ENCODE measurements around the gene ESRRA.

The ESRRA gene

GRCh38 chr11:64357446-64357845 lies 52.1 kb downstream of the ESRRA start:
- H3K9me3 ChIP-seq (ENCODE audit: control extremely low read depth in 1 of 5, control insufficient read depth in 4 of 5, insufficient read depth in 2 of 5, low read depth in 1 of 5, low read length in 4 of 5): no peaks in the 10 kb centered on the region
- H3K4me3 ChIP-seq (ENCODE audit: control insufficient read depth in 1 of 7, extremely low read depth in 1 of 7, insufficient read depth in 4 of 7, low read depth in 2 of 7, low read length in 6 of 7): no peak overlapping the region
- ChIA-PET POLR2A (interaction anchor here (0.6 kb wide), 1 partner anchor 145 kb away, joined by 3 read pairs; no protein-coding TSS in a partner anchor), CTCF (interaction anchor here (0.6 to 10.8 kb wide), 14 partner anchors 13 to 384 kb away, joined by 3 to 154 read pairs (median 6); partner anchors contain the start of genes CCDC88B, ESRRA, FERMT3 and PRDX5)
- no peak for DNase-seq
- no peak overlapping the region for H3K27ac ChIP-seq (ENCODE audit: insufficient read depth in 1 of 2, low read depth in 1 of 2, low read length in 2 of 2, poor library complexity in 1 of 2, severe bottlenecking in 2 of 2)
- WGBS (ENCODE audit: insufficient coverage): 100% methylated on average over 2 of the region's 6 CpGs
- H3K36me3 ChIP-seq (ENCODE audit: control insufficient read depth in 4 of 4, insufficient read depth in 4 of 4, low read length in 3 of 4): peaks cover 3 to 15% (median 10%) of the 10 kb centered on the region in 4 experiments
- H3K27me3 ChIP-seq (replicated peaks in 2 of 5; ENCODE audit: control insufficient read depth in 4 of 5, insufficient read depth in 5 of 5, low read length in 4 of 5): no peaks in the 10 kb centered on the region
- H3K4me1 ChIP-seq (ENCODE audit: control extremely low read depth in 1 of 4, control insufficient read depth in 4 of 4, insufficient read depth in 4 of 4, low read length in 3 of 4): peaks cover 2 to 74% (median 51%) of the 10 kb centered on the region in 4 experiments

GRCh38 chr11:64357904-64358535 lies 52.7 kb downstream of the ESRRA start:
- no peaks in the 10 kb centered on the region for H3K9me3 ChIP-seq (ENCODE audit: control extremely low read depth in 1 of 5, control insufficient read depth in 4 of 5, insufficient read depth in 2 of 5, low read depth in 1 of 5, low read length in 4 of 5)
- ChIA-PET POLR2A (interaction anchor here (0.5 to 0.6 kb wide), 2 partner anchors 22 to 146 kb away, joined by 3 to 6 read pairs; no protein-coding TSS in a partner anchor), CTCF (interaction anchor here (1.2 to 10.8 kb wide), 10 partner anchors 13 to 384 kb away, joined by 3 to 154 read pairs (median 14); partner anchors contain the start of genes CCDC88B, ESRRA, FERMT3 and PRDX5)
- no peak for DNase-seq
- H3K36me3 ChIP-seq (ENCODE audit: control insufficient read depth in 4 of 4, insufficient read depth in 4 of 4, low read length in 3 of 4): peaks cover 4 to 21% (median 13%) of the 10 kb centered on the region in 4 experiments
- peak overlapping the region in 2 of 7 experiments; percentile 80 to 84 for H3K4me3 ChIP-seq (ENCODE audit: control insufficient read depth in 1 of 7, extremely low read depth in 1 of 7, insufficient read depth in 4 of 7, low read depth in 2 of 7, low read length in 6 of 7)
- 78% methylated on average over 7 of the region's 13 CpGs for WGBS (ENCODE audit: insufficient coverage)
- peak overlapping the region in 1 of 2 experiments; percentile 70 for H3K27ac ChIP-seq (ENCODE audit: insufficient read depth in 1 of 2, low read depth in 1 of 2, low read length in 2 of 2, poor library complexity in 1 of 2, severe bottlenecking in 2 of 2)
- no peaks in the 10 kb centered on the region for H3K27me3 ChIP-seq (replicated peaks in 2 of 5; ENCODE audit: control insufficient read depth in 4 of 5, insufficient read depth in 5 of 5, low read length in 4 of 5)
- peaks cover 2 to 74% (median 51%) of the 10 kb centered on the region in 4 experiments for H3K4me1 ChIP-seq (ENCODE audit: control extremely low read depth in 1 of 4, control insufficient read depth in 4 of 4, insufficient read depth in 4 of 4, low read length in 3 of 4)

- H3K9me3 ChIP-seq (ENCODE audit: control extremely low read depth in 1 of 5, control insufficient read depth in 4 of 5, insufficient read depth in 2 of 5, low read depth in 1 of 5, low read length in 4 of 5): no peaks in the 10 kb centered on the region
- H3K27ac ChIP-seq (ENCODE audit: insufficient read depth in 1 of 2, low read depth in 1 of 2, low read length in 2 of 2, poor library complexity in 1 of 2, severe bottlenecking in 2 of 2): peak overlapping the region in 1 of 2 experiments; percentile 70
- 25% methylated on average over 5 of the region's 7 CpGs for WGBS (ENCODE audit: insufficient coverage)
- POLR2A ChIA-PET: interaction anchor here (0.5 kb wide), 1 partner anchor 22 kb away, joined by 6 read pairs; no protein-coding TSS in a partner anchor
- peak overlapping the region in 6 of 7 experiments; percentile 61 to 86 (median 78) for H3K4me3 ChIP-seq (ENCODE audit: control insufficient read depth in 1 of 7, extremely low read depth in 1 of 7, insufficient read depth in 4 of 7, low read depth in 2 of 7, low read length in 6 of 7)
- H3K36me3 ChIP-seq (ENCODE audit: control insufficient read depth in 4 of 4, insufficient read depth in 4 of 4, low read length in 3 of 4): peaks cover 6 to 26% (median 16%) of the 10 kb centered on the region in 4 experiments
- H3K4me1 ChIP-seq (ENCODE audit: control extremely low read depth in 1 of 4, control insufficient read depth in 4 of 4, insufficient read depth in 4 of 4, low read length in 3 of 4): peaks cover 2 to 79% (median 51%) of the 10 kb centered on the region in 4 experiments
- H3K27me3 ChIP-seq (replicated peaks in 2 of 5; ENCODE audit: control insufficient read depth in 4 of 5, insufficient read depth in 5 of 5, low read length in 4 of 5): no peaks in the 10 kb centered on the region
- CTCF ChIA-PET: interaction anchor here (3.1 to 10.8 kb wide), 5 partner anchors 14 to 291 kb away, joined by 11 to 154 read pairs (median 29); partner anchors contain the start of genes CCDC88B, ESRRA and FERMT3
- no peak for DNase-seq
Measured at GRCh38 chr11:64358536-64358906, 53.2 kb downstream of the ESRRA start.

GRCh38 chr11:64358907-64359711 lies 53.8 kb downstream of the ESRRA start, which contains the start of gene RPS6KA4:
Gene RPS6KA4, plus strand, starts transcription at chr11:64359162. Its CDS starts 74 bp downstream, at chr11:64359236.
- Histone ChIP-seq H3K4me1 (ENCODE audit: control extremely low read depth in 1 of 4, control insufficient read depth in 4 of 4, insufficient read depth in 4 of 4, low read length in 3 of 4) (peaks cover 2 to 82% (median 51%) of the 10 kb centered on the region in 4 experiments), H3K4me3 (ENCODE audit: control insufficient read depth in 1 of 7, extremely low read depth in 1 of 7, insufficient read depth in 4 of 7, low read depth in 2 of 7, low read length in 6 of 7) (peak within 1 kb of the TSS; percentile 52 to 86 (median 75)), H3K9me3 (ENCODE audit: control extremely low read depth in 1 of 5, control insufficient read depth in 4 of 5, insufficient read depth in 2 of 5, low read depth in 1 of 5, low read length in 4 of 5) (no peaks in the 10 kb centered on the region), H3K27me3 (replicated peaks in 2 of 5; ENCODE audit: control insufficient read depth in 4 of 5, insufficient read depth in 5 of 5, low read length in 4 of 5) (no peaks in the 10 kb centered on the region), H3K27ac (ENCODE audit: insufficient read depth in 1 of 2, low read depth in 1 of 2, low read length in 2 of 2, poor library complexity in 1 of 2, severe bottlenecking in 2 of 2) (peak within 1 kb of the TSS in 1 of 2 experiments; percentile 70), H3K36me3 (ENCODE audit: control insufficient read depth in 4 of 4, insufficient read depth in 4 of 4, low read length in 3 of 4) (peaks cover 6 to 31% (median 18%) of the 10 kb centered on the region in 4 experiments)
- ChIA-PET POLR2A (interaction anchor here (2.2 kb wide), 1 partner anchor 42 kb away, joined by 6 read pairs; the partner anchor contains the start of genes PRDX5 and TRMT112), CTCF (interaction anchor here (0.8 to 10.1 kb wide), 9 partner anchors 14 to 306 kb away, joined by 3 to 154 read pairs (median 6); partner anchors contain the start of genes CCDC88B, ESRRA, FERMT3 and PRDX5)
- peak in 2 of 3 donors; percentile 48 to 63 for DNase-seq
- whole genome bisulfite sequencing (ENCODE audit: insufficient coverage): under 1% methylated on average over 59 of the region's 70 CpGs

- peaks cover 7 to 36% (median 22%) of the 10 kb centered on the region in 4 experiments for H3K36me3 ChIP-seq (ENCODE audit: control insufficient read depth in 4 of 4, insufficient read depth in 4 of 4, low read length in 3 of 4)
- DNase-seq: peak; percentile 53 to 75 (median 64)
- no peak overlapping the region for H3K27ac ChIP-seq (ENCODE audit: insufficient read depth in 1 of 2, low read depth in 1 of 2, low read length in 2 of 2, poor library complexity in 1 of 2, severe bottlenecking in 2 of 2)
- H3K4me3 ChIP-seq (ENCODE audit: control insufficient read depth in 1 of 7, extremely low read depth in 1 of 7, insufficient read depth in 4 of 7, low read depth in 2 of 7, low read length in 6 of 7): peak overlapping the region; percentile 9 to 86 (median 75)
- ChIA-PET CTCF (interaction anchor here (0.7 to 10.1 kb wide), 17 partner anchors 13 to 329 kb away, joined by 3 to 154 read pairs (median 4); partner anchors contain the start of genes CCDC88B, FERMT3, PRDX5 and TRMT112), POLR2A (interaction anchor here (2.2 kb wide), 1 partner anchor 43 kb away, joined by 6 read pairs; the partner anchor contains the start of genes PRDX5 and TRMT112)
- H3K4me1 ChIP-seq (ENCODE audit: control extremely low read depth in 1 of 4, control insufficient read depth in 4 of 4, insufficient read depth in 4 of 4, low read length in 3 of 4): peaks cover 2 to 81% (median 47%) of the 10 kb centered on the region in 4 experiments
- H3K27me3 ChIP-seq (replicated peaks in 2 of 5; ENCODE audit: control insufficient read depth in 4 of 5, insufficient read depth in 5 of 5, low read length in 4 of 5): no peaks in the 10 kb centered on the region
- 5% methylated on average over 31 of the region's 38 CpGs for WGBS (ENCODE audit: insufficient coverage)
- no peaks in the 10 kb centered on the region for H3K9me3 ChIP-seq (ENCODE audit: control extremely low read depth in 1 of 5, control insufficient read depth in 4 of 5, insufficient read depth in 2 of 5, low read depth in 1 of 5, low read length in 4 of 5)
Measured at GRCh38 chr11:64359712-64360445, 54.6 kb downstream of the ESRRA start.

- no peaks in the 10 kb centered on the region for H3K9me3 ChIP-seq (ENCODE audit: control extremely low read depth in 1 of 5, control insufficient read depth in 4 of 5, insufficient read depth in 2 of 5, low read depth in 1 of 5, low read length in 4 of 5)
- ChIA-PET POLR2A (interaction anchor here (2.2 kb wide), 1 partner anchor 43 kb away, joined by 6 read pairs; the partner anchor contains the start of genes PRDX5 and TRMT112), CTCF (interaction anchor here (0.6 to 10.1 kb wide), 14 partner anchors 12 to 328 kb away, joined by 3 to 154 read pairs (median 4); partner anchors contain the start of genes CCDC88B, FERMT3, PRDX5 and TRMT112)
- peak overlapping the region in 6 of 7 experiments; percentile 25 to 86 (median 78) for H3K4me3 ChIP-seq (ENCODE audit: control insufficient read depth in 1 of 7, extremely low read depth in 1 of 7, insufficient read depth in 4 of 7, low read depth in 2 of 7, low read length in 6 of 7)
- WGBS (ENCODE audit: insufficient coverage): 3% methylated on average over 10 of the region's 13 CpGs
- H3K4me1 ChIP-seq (ENCODE audit: control extremely low read depth in 1 of 4, control insufficient read depth in 4 of 4, insufficient read depth in 4 of 4, low read length in 3 of 4): peaks cover 2 to 81% (median 41%) of the 10 kb centered on the region in 4 experiments
- H3K36me3 ChIP-seq (ENCODE audit: control insufficient read depth in 4 of 4, insufficient read depth in 4 of 4, low read length in 3 of 4): peaks cover 10 to 42% (median 24%) of the 10 kb centered on the region in 4 experiments
- peak; percentile 58 to 89 (median 88) for DNase-seq
- no peak overlapping the region for H3K27ac ChIP-seq (ENCODE audit: insufficient read depth in 1 of 2, low read depth in 1 of 2, low read length in 2 of 2, poor library complexity in 1 of 2, severe bottlenecking in 2 of 2)
- no peaks in the 10 kb centered on the region for H3K27me3 ChIP-seq (replicated peaks in 2 of 5; ENCODE audit: control insufficient read depth in 4 of 5, insufficient read depth in 5 of 5, low read length in 4 of 5)
Measured at GRCh38 chr11:64360448-64360921, 55.2 kb downstream of the ESRRA start.
